Lung (tissue), 12 donors: ENCODE measurements around the gene SPATA3. TPM values are rescaled to one million over a fixed set of nuclear protein-coding genes. Genes with fewer than 3 reads are reported as not detected.
"Not testable (repeated sequence)": the region's sequence is repeated elsewhere in the genome, so short reads cannot be mapped to it uniquely, and the experiment has no call there.

Experiments
- ATAC-seq: fragments of 200-7000 bp; cut with Tn5 transposase; one replicate; pipeline ENCODE4 v1.9.1; 2020; ENCODE audit warnings: moderate number of reproducible peaks; ENCODE audit not compliant: insufficient read depth, low FRiP score
- DNase-seq, 3 donors: peaks; one replicate each; pipeline ENCODE4 v3.0.0-alpha.2; 2013 to 2017
- H3K27ac ChIP-seq, 2 donors: one replicate each; pipeline ENCODE4 v1.5.1; 2013; ENCODE audit warnings: mild to moderate bottlenecking in 2 of 2, moderate library complexity in 2 of 2, control low read depth in 1 of 2, inconsistent platforms in 1 of 2, low read depth in 1 of 2, low read length in 1 of 2
- H3K27me3 ChIP-seq, 3 donors: one replicate each; pipeline ENCODE4 v1.5.1; 2013; ENCODE audit warnings: low read length in 2 of 3; ENCODE audit not compliant: control insufficient read depth in 3 of 3, insufficient read depth in 3 of 3
- H3K36me3 ChIP-seq, 4 donors: one replicate each; pipeline ENCODE4 v1.5.1; 2013; ENCODE audit warnings: low read length in 4 of 4, mild to moderate bottlenecking in 1 of 4, moderate library complexity in 1 of 4; ENCODE audit not compliant: control insufficient read depth in 4 of 4, insufficient read depth in 4 of 4
- H3K4me1 ChIP-seq, 5 donors: one replicate each; pipeline ENCODE4 v1.5.1; 2013; ENCODE audit warnings: low read length in 5 of 5, mild to moderate bottlenecking in 2 of 5, moderate library complexity in 1 of 5; ENCODE audit not compliant: control insufficient read depth in 5 of 5, insufficient read depth in 5 of 5
- H3K4me3 ChIP-seq: one replicate; pipeline ENCODE4 v1.5.1; 2013; ENCODE audit warnings: mild to moderate bottlenecking, control low read depth, moderate library complexity
- H3K9ac ChIP-seq, 2 donors: one replicate each; pipeline ENCODE4 v1.5.1; 2013; ENCODE audit warnings: low read length in 2 of 2, control low read depth in 1 of 2; ENCODE audit not compliant: insufficient read depth in 1 of 2
- H3K9me3 ChIP-seq, 4 donors: one replicate each; pipeline ENCODE4 v1.5.1; 2013; ENCODE audit warnings: low read length in 3 of 4, mild to moderate bottlenecking in 1 of 4, moderate library complexity in 1 of 4; ENCODE audit not compliant: control insufficient read depth in 4 of 4, insufficient read depth in 3 of 4
- CTCF ChIP-seq: IDR thresholded peaks from 2 replicates; pipeline ENCODE4 v1.5.1; 2012; ENCODE audit warnings: mild to moderate bottlenecking; ENCODE audit errors: control extremely low read depth, extremely low read depth
- WGBS, 2 donors: extraction: QIAGEN DNeasy Blood & Tissue Kit; methylation state at CpG; one replicate each; pipeline ENCODE4 v1.1.7; 2013; 5-methylcytosine and 5-hydroxymethylcytosine counted together
- polyA plus RNA-seq, 2 donors: library from polyadenylated mRNA; stranded (reverse); fragments of 200-250 nt; gene quantifications; one replicate each; pipeline ENCODE4 v1.2.1, GENCODE V29; 2013
- total RNA-seq, 2 donors: library from RNA; depleted of rRNA in 1 of 2; stranded (reverse); fragments of >200 nt in 1 of 2; gene quantifications; one replicate each; pipeline ENCODE4 v1.2.1, GENCODE V29; 2014 to 2021
- donor health status: control.
- donor health status: control.
- donor health status: Bipolar disorder and iron deficiency.
- donor health status: healthy.
- donor health status: DM: yes; HTN: yes; CAD: no.

Gene SPATA3
- total and polyA plus RNA-seq, 4 donors, result not detected

GRCh38 chr2:231001921-231002320 is 6.0 kb downstream of the SPATA3 start:
- Histone ChIP-seq H3K9me3 (no peaks in the 10 kb centered on the region), H3K4me3 (no peak overlapping the region), H3K36me3 (no peaks in the 10 kb centered on the region), H3K4me1 (no peaks in the 10 kb centered on the region), H3K9ac (no peak overlapping the region), H3K27me3 (peaks cover 6 to 12% (median 12%) of the 10 kb centered on the region in 3 donors), H3K27ac (no peak overlapping the region)
- no peak for TF ChIP-seq CTCF
- no peak for DNase-seq
- ATAC-seq, result no peak
- 57 to 83% methylated on average over 4 of the region's 4 CpGs for WGBS, 2 donors

- ATAC-seq (no peak), DNase-seq (no peak)
- H3K27me3 ChIP-seq, result peaks cover 6 to 12% (median 12%) of the 10 kb centered on the region in 3 donors
- H3K4me3 ChIP-seq, result no peak overlapping the region
- no peaks in the 10 kb centered on the region for H3K4me1 ChIP-seq
- no peaks in the 10 kb centered on the region for H3K36me3 ChIP-seq
- no peak for TF ChIP-seq CTCF
- no peak overlapping the region for H3K27ac ChIP-seq
- H3K9me3 ChIP-seq, result no peaks in the 10 kb centered on the region
- H3K9ac ChIP-seq, result no peak overlapping the region
- WGBS, 2 donors, result 87 to 93% methylated on average over 10 of the region's 10 CpGs
These were observed 6.7 kb downstream of the SPATA3 start for GRCh38 chr2:231002641-231003040.

GRCh38 chr2:231003186-231003585 is 7.3 kb downstream of the SPATA3 start:
- no peak overlapping the region for H3K4me3 ChIP-seq
- no peaks in the 10 kb centered on the region for H3K4me1 ChIP-seq
- H3K9me3 ChIP-seq, result no peaks in the 10 kb centered on the region
- H3K27me3 ChIP-seq, result peaks cover 6 to 12% (median 12%) of the 10 kb centered on the region in 3 donors
- no peak overlapping the region for H3K27ac ChIP-seq
- TF ChIP-seq CTCF, result no peak
- no peaks in the 10 kb centered on the region for H3K36me3 ChIP-seq
- no peak overlapping the region for H3K9ac ChIP-seq
- WGBS, 2 donors, result 79 to 90% methylated on average over 2 of the region's 2 CpGs
- DNase-seq (no peak), ATAC-seq (no peak)

- not testable (repeated sequence) for DNase-seq, H3K4me1 ChIP-seq, H3K36me3 ChIP-seq, H3K4me3 ChIP-seq, H3K27me3 ChIP-seq, H3K9me3 ChIP-seq, H3K27ac ChIP-seq, H3K9ac ChIP-seq, ATAC-seq
These were observed 9.0 kb downstream of the SPATA3 start for GRCh38 chr2:231004930-231005329.
